Ascending aorta (tissue), 2 donors: ENCODE results near the gene CHST11. TPM values are rescaled to one million over a fixed set of nuclear protein-coding genes. Genes with fewer than 3 reads are reported as not detected.
A peak's percentile ranks its signal among the peaks of the same experiment; 100 is the strongest.
"Not testable (repeated sequence)": the region's sequence is repeated elsewhere in the genome, so short reads cannot be mapped to it uniquely, and the experiment has no call there.

ENCODE experiments used
- DNase-seq, 2 donors: peaks; one replicate each; pipeline ENCODE4 v3.0.0-alpha.2; 2019; ENCODE audit warnings: low spot score in 2 of 2
- H3K27ac ChIP-seq, 2 donors: fragments of 200-600 bp; sonication (generic); one replicate each; pipeline ENCODE4 v1.5.1; 2016 to 2017; ENCODE audit warnings: mild to moderate bottlenecking in 1 of 2
- H3K27me3 ChIP-seq: fragments of 200-600 bp; sonication (generic); one replicate; pipeline ENCODE4 v1.5.1; 2017
- H3K36me3 ChIP-seq, 2 donors: fragments of 200-600 bp; sonication (generic); one replicate each; pipeline ENCODE4 v1.5.1; 2016
- H3K4me1 ChIP-seq, 2 donors: fragments of 200-600 bp; sonication (generic); one replicate each; pipeline ENCODE4 v1.5.1; 2016 to 2017; ENCODE audit warnings: mild to moderate bottlenecking in 1 of 2
- H3K4me3 ChIP-seq, 2 donors: fragments of 200-600 bp; sonication (generic); one replicate each; pipeline ENCODE4 v1.5.1; 2016 to 2017; ENCODE audit warnings: mild to moderate bottlenecking in 1 of 2
- H3K9me3 ChIP-seq, 2 donors: fragments of 200-600 bp; sonication (generic); one replicate each; pipeline ENCODE4 v1.5.1; 2016
- intact Hi-C: fragments of 100-400 bp; cut with DNase I; formaldehyde crosslinking; loops from one replicate; pipeline ENCODE4 v1.15.1; 2023
- total RNA-seq: library from RNA; depleted of rRNA; stranded (reverse); fragments of >200 nt; gene quantifications from one replicate; pipeline ENCODE4 v1.1.0, GENCODE V29; 2016
- TF ChIP-seq, protein P1 (sequence below), 3 experiments: fragments of 200-600 bp in 2 of 3; fragments of 450-650 bp in 1 of 3; sonication (generic) in 2 of 3; IDR thresholded peaks; one replicate each; pipeline ENCODE4 v1.5.1; 2016 to 2019; ENCODE audit warnings: antibody characterized with exemption in 3 of 3, mild to moderate bottlenecking in 1 of 3, moderate library complexity in 1 of 3

Gene CHST11
- total RNA-seq, 1 donor from 2014 or later: 63.2 TPM

DNA sequence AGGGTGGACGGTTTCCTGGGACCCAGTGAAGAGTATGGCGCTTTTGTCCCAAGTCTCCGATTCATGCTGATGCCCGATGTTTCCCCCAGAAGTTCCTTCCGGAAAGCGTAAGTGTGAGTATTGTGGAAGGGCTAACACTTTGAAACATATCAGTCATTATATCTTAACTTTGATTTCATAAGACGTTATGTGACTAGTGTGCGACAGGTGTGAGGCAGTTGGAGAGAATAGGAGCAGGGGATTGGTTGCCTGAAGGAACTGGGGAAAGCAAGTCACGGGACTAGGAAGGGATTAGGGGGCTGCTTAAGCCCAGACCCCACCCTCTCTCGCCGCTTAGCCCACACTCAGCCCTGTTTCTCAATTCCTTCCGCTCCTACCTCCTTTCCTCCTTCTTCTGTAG lies 154.9 kb downstream of the CHST11 start:
- no peak for DNase-seq
- TF ChIP-seq, protein P1, sequence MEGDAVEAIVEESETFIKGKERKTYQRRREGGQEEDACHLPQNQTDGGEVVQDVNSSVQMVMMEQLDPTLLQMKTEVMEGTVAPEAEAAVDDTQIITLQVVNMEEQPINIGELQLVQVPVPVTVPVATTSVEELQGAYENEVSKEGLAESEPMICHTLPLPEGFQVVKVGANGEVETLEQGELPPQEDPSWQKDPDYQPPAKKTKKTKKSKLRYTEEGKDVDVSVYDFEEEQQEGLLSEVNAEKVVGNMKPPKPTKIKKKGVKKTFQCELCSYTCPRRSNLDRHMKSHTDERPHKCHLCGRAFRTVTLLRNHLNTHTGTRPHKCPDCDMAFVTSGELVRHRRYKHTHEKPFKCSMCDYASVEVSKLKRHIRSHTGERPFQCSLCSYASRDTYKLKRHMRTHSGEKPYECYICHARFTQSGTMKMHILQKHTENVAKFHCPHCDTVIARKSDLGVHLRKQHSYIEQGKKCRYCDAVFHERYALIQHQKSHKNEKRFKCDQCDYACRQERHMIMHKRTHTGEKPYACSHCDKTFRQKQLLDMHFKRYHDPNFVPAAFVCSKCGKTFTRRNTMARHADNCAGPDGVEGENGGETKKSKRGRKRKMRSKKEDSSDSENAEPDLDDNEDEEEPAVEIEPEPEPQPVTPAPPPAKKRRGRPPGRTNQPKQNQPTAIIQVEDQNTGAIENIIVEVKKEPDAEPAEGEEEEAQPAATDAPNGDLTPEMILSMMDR (IDR thresholded peaks at IDR 0.05): no peak
- Histone ChIP-seq H3K27ac (no peak overlapping the region), H3K9me3 (no peaks in the 10 kb centered on the region), H3K27me3 (no peaks in the 10 kb centered on the region), H3K4me3 (no peak overlapping the region), H3K4me1 (peaks cover 0 to 7% of the 10 kb centered on the region in 2 donors), H3K36me3 (no peaks in the 10 kb centered on the region)
- intact Hi-C loops: no loop called here

DNA sequence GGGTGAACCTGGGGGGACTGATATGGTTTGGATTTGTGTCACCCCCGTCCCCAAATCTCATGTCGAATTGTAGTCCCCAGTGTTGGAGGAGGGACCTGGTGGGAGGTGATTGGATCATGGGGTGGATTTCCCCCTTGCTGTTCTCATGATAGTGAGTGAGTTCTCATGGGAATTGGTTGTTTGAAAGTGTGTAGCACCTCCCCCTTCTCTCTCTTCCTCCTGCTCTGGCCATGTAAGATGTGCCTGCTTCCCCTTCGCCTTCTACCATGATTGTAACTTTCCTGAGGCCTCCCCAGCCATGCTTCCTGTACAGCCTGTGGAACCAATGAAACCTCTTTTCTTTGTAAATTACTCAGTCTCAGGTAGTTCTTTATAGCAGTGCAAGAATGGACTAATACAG lies 156.6 kb downstream of the CHST11 start:
- H3K4me3 ChIP-seq, H3K27me3 ChIP-seq, H3K27ac ChIP-seq, intact Hi-C loops, H3K36me3 ChIP-seq, H3K4me1 ChIP-seq, DNase-seq, H3K9me3 ChIP-seq: not testable (repeated sequence)

GRCh38 chr12:104615048-104615561 lies 158.4 kb downstream of the CHST11 start:
- no peaks in the 10 kb centered on the region for H3K36me3 ChIP-seq
- H3K4me1 ChIP-seq: peaks cover 6 to 21% of the 10 kb centered on the region in 2 donors
- no peaks in the 10 kb centered on the region for H3K9me3 ChIP-seq
- H3K27ac ChIP-seq: peak overlapping the region; percentile 80 to 82
- peak in 1 of 2 donors; percentile 79 for DNase-seq
- no peak overlapping the region for H3K4me3 ChIP-seq
- intact Hi-C loops: no loop called here
- TF ChIP-seq, protein P1 (IDR thresholded peaks at IDR 0.05): no peak
- H3K27me3 ChIP-seq: no peaks in the 10 kb centered on the region

- no peak overlapping the region for H3K4me3 ChIP-seq
- peak overlapping the region in 1 of 2 donors; percentile 68 for H3K27ac ChIP-seq
- no peak for DNase-seq
- H3K9me3 ChIP-seq: no peaks in the 10 kb centered on the region
- H3K36me3 ChIP-seq: no peaks in the 10 kb centered on the region
- peaks cover 6 to 27% of the 10 kb centered on the region in 2 donors for H3K4me1 ChIP-seq
- intact Hi-C loops: no loop called here
- no peaks in the 10 kb centered on the region for H3K27me3 ChIP-seq
- TF ChIP-seq, protein P1 (IDR thresholded peaks at IDR 0.05): no peak
These were observed 161.9 kb downstream of the CHST11 start for GRCh38 chr12:104618691-104619090.

GRCh38 chr12:104619305-104619704 lies 162.6 kb downstream of the CHST11 start:
- H3K4me1 ChIP-seq: peaks cover 6 to 27% of the 10 kb centered on the region in 2 donors
- intact Hi-C loops: no loop called here
- TF ChIP-seq, protein P1 (IDR thresholded peaks at IDR 0.05): no peak

GRCh38 chr12:104620837-104621531 lies 164.2 kb downstream of the CHST11 start:
- no peaks in the 10 kb centered on the region for H3K9me3 ChIP-seq
- H3K27me3 ChIP-seq: no peaks in the 10 kb centered on the region
- H3K4me3 ChIP-seq: no peak overlapping the region
- TF ChIP-seq, protein P1 (IDR thresholded peaks at IDR 0.05): no peak
- peak overlapping the region; percentile 54 to 68 for H3K27ac ChIP-seq
- peaks cover 6 to 20% of the 10 kb centered on the region in 2 donors for H3K4me1 ChIP-seq
- no peak for DNase-seq
- H3K36me3 ChIP-seq: no peaks in the 10 kb centered on the region
- intact Hi-C loops: no loop called here

More at GRCh38 chr12:104619305-104619704, 162.6 kb downstream of the CHST11 start:
- DNase-seq: no peak
- peak overlapping the region in 1 of 2 donors; percentile 68 for H3K27ac ChIP-seq
- H3K4me3 ChIP-seq: no peak overlapping the region
- no peaks in the 10 kb centered on the region for H3K9me3 ChIP-seq
- H3K27me3 ChIP-seq: no peaks in the 10 kb centered on the region
- no peaks in the 10 kb centered on the region for H3K36me3 ChIP-seq
